ENCODE measurements around the gene PDE4D. TPM values are rescaled to one million over a fixed set of nuclear protein-coding genes. Genes with fewer than 3 reads are reported as not detected.

The PDE4D gene
- total RNA-seq, 6 experiments from 2014 or later, result 1.6 to 10.3 (median 5.6) TPM

- Histone ChIP-seq H3K9me3 (no peaks in the 10 kb centered on the region), H3K27ac (no peak overlapping the region), H3K4me1 (no peaks in the 10 kb centered on the region), H3K36me3 (no peaks in the 10 kb centered on the region), H3K4me3 (no peak overlapping the region), H3K27me3 (no peaks in the 10 kb centered on the region)
- TF ChIP-seq POLR2A (IDR thresholded peaks at IDR 0.05), result no peak
- no peak for TF ChIP-seq CTCF (IDR thresholded peaks at IDR 0.05)
- DNase-seq (no peak), ATAC-seq (no peak)
- intact Hi-C loops (cut with DNase I), result no loop called here
- WGBS (ENCODE audit: insufficient coverage, low coverage, low lambda C conversion rate, missing lambda C conversion rate), result 81% methylated on average over 7 of the region's 7 CpGs
Measured at GRCh38 chr5:59231221-59231931, 662.1 kb downstream of the PDE4D start.

GRCh38 chr5:59222687-59223511 is 670.6 kb downstream of the PDE4D start:
- no peak for TF ChIP-seq POLR2A (IDR thresholded peaks at IDR 0.05)
- no peak for TF ChIP-seq CTCF (IDR thresholded peaks at IDR 0.05)
- ATAC-seq (no peak), DNase-seq (no peak)
- intact Hi-C loops (cut with DNase I), result no loop called here
- H3K4me1 ChIP-seq, result no peaks in the 10 kb centered on the region
- H3K27ac ChIP-seq, result no peak overlapping the region
- no peak overlapping the region for H3K4me3 ChIP-seq
- no peaks in the 10 kb centered on the region for H3K36me3 ChIP-seq
- H3K27me3 ChIP-seq, result no peaks in the 10 kb centered on the region
- H3K9me3 ChIP-seq, result no peaks in the 10 kb centered on the region

- ATAC-seq, result no peak
- Histone ChIP-seq H3K4me3 (no peak overlapping the region), H3K9me3 (no peaks in the 10 kb centered on the region), H3K36me3 (no peaks in the 10 kb centered on the region), H3K4me1 (no peaks in the 10 kb centered on the region), H3K27me3 (no peaks in the 10 kb centered on the region), H3K27ac (no peak overlapping the region)
- WGBS (ENCODE audit: insufficient coverage, low coverage, low lambda C conversion rate, missing lambda C conversion rate), result 93% methylated on average over 2 of the region's 2 CpGs
- intact Hi-C loops (cut with DNase I), result no loop called here
- no peak for TF ChIP-seq POLR2A (IDR thresholded peaks at IDR 0.05)
- no peak for TF ChIP-seq CTCF (IDR thresholded peaks at IDR 0.05)
- no peak for DNase-seq
Measured at GRCh38 chr5:59221769-59222168, 671.8 kb downstream of the PDE4D start.

- Histone ChIP-seq H3K4me1 (no peaks in the 10 kb centered on the region), H3K27me3 (no peaks in the 10 kb centered on the region), H3K36me3 (no peaks in the 10 kb centered on the region), H3K4me3 (no peak overlapping the region), H3K27ac (no peak overlapping the region), H3K9me3 (no peaks in the 10 kb centered on the region)
- WGBS (ENCODE audit: insufficient coverage, low coverage, low lambda C conversion rate, missing lambda C conversion rate), result 100% methylated on average over 1 of the region's 2 CpGs
- peak; percentile 29 to 47 (median 42) for TF ChIP-seq CTCF (IDR thresholded peaks at IDR 0.05)
- no peak for TF ChIP-seq POLR2A (IDR thresholded peaks at IDR 0.05)
- ATAC-seq, result no peak
- intact Hi-C loops (cut with DNase I), result no loop called here
- DNase-seq, result no peak
Measured at GRCh38 chr5:59218424-59219045, 675.0 kb downstream of the PDE4D start.

Data from right lobe of liver (tissue), 6 donors.